HG03354 (cell line): ENCODE data around the gene FAM221B.

ENCODE experiments used
- ATAC-seq: cut with Tn5 transposase; IDR thresholded peaks from one replicate; pipeline ENCODE4 v1.9.1; 2021; ENCODE audit warnings: mild to moderate bottlenecking; ENCODE audit not compliant: unreplicated experiment, poor library complexity, severe bottlenecking

FAM221B gene

GRCh38 chr9:35852267-35852815 lies 23.8 kb upstream of the FAM221B start:
- no peak for ATAC-seq

GRCh38 chr9:35847792-35848572 lies 19.4 kb upstream of the FAM221B start:
- ATAC-seq: peak; percentile 95

DNA sequence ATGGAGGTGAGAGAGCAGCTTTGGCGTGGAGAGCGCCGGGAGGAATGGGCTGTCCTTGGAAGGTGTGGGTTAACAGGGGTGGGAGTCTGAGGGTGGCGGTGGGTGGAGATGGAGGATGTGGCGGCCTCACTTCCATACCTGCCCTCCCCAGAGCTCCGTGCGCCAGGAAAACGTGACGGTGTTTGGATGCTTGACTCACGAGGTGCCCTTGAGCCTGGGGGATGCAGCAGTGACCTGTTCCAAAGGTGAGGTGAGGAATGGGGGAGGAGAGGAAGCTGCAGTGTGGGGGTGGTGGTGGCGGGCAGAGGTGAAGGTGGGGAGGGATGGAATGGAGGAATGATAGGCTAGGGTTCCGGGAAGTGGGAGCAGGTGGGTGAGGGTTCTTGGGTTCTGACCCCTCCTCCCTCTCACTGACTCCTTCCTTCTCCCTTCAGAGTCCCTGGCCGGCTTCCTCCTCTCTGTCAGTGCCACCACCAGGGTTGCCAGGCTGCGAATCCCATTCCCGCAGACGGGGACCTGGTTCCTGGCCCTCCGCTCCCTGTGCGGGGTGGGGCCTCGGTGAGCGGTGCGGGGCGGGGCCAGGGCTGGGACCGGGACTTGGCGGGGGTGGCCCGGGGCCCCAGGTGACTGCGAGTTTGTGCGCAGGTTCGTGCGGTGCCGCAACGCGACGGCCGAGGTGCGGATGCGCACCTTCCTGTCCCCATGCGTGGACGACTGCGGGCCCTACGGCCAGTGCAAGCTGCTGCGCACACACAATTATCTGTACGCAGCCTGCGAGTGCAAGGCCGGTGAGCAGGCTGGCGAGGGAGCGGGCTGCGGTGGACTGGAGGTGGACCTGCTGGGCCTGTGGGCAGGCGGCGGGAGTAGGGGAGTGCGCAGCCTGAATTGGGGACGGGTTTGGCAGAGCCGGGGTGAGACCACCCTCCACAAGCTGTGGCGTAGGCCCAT lies 17.6 kb upstream of the FAM221B start:
- no peak for ATAC-seq

DNA sequence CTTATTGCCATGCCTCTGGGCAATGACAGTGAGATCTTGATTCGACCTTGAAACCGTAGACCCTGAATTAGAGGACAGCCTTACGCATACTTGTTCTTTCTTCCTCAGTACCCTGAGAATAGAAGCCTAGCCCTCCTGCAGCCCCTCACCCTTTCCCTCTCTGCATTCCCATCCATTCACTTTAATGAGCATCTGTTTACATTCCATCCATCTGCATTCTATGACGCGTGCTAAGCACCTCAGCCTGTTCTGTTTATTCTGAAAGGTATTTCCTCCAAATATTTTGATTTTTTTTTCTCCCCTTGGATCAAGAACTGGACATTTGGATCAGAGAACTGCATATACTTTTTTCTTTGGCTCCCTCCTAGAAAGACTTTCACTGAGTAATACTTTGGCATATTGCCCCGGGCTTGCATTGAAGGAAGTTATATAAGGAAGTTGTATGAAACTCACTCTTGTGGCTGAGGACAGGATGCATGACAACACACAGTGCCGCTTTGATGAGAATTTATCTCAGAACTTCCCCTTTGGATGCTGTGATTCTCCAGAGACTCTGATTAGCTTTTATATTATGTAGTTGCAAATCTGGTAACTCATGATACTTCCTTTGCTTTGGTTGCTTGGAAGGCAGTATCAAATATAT lies 16.2 kb upstream of the FAM221B start:
- no peak for ATAC-seq

DNA sequence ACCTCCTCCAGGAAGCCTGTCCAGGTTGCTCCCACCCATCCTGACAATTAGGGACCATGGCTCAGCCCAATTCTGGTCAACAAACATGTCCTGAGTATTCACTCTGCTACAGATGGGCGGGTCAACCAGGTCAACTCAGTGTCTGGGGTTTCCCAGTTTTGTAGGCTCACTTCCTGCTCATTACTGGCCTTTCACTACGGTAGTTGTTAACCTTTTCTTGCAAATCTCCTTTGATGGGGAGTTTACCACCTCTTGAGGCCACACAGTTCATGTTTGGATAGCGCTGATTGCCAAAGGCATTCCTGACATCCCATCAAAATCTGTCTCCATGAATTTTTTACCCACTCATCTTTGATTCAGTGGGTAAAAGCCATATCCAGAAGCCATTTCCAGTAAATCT lies 14.3 kb upstream of the FAM221B start:
- peak; percentile 76 for ATAC-seq

GRCh38 chr9:35842020-35842745 lies 13.7 kb upstream of the FAM221B start:
- ATAC-seq: no peak

DNA sequence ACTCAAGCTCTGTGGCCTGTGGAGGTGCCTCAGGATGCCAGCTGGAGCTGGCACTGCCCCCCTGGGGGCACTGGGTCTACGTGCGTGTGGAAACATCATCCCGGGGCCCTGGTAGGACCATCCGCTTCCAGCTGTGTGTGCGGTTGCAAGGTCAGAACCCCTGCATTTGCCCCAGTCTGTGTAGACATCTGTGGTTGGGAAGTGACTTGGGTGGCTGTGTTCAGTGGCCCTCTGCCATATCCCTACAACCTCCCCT lies 13.0 kb upstream of the FAM221B start:
- ATAC-seq: no peak

DNA sequence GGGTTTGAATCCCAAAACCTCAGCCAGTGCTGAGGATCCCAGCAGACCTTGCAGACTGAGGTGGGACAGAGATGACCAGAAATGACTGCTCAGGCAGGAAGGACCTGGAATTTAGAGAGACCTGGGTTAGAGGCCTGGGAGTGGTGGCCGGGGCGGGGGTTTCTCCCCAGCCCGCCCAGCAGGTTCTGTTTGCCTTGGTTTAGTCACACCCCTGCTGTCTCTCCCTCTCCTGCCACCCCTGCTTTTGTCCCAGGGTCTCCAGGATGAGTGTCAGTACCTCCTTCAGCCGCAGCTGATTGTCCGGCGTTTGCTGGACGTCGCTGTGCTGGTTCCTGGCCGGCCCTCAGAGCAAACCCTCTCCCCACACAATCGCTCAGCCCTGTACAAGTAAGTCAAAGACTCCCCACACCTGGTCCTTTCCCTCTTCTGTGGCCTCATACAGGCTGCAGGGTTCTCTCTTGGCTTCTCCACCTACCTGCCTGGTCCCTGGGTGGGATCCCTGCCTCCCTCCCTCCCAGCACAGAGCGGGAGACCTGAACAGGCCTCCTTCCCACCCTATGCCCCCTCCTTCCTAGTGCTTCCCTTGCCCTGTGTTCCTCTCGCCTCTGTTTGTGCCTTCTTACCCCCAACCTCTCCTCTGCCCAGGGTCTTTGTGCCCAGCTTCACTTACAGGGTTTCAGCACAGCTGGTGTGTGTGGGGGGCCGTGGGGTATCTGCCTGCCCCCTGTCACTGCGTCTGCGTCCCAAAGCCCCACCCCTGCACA lies 12.5 kb upstream of the FAM221B start:
- no peak for ATAC-seq

DNA sequence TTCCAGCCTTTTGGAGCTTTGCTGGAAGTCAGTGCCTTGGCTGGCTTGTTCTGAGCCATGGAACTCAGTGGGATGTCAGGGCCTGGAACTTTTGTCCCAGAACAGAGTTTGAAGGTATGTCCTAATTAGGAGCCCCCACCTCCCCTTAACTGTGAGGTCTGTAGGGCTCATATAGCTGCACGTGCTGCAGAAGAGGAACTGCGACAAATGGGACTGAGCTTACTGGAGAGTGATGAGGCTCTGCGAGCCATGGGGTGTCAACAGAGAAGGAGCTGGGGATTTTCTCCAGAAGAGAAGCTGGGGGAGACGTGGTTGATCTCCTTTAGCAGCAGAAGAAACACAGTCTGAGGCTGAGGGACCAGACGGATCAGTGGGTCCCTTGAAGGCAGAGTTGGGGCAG lies 11.4 kb upstream of the FAM221B start:
- no peak for ATAC-seq

- ATAC-seq: no peak
These were observed 8.1 kb upstream of the FAM221B start for GRCh38 chr9:35836595-35836994.

- no peak for ATAC-seq
These were observed 7.2 kb upstream of the FAM221B start for GRCh38 chr9:35835766-35836165.

GRCh38 chr9:35835216-35835632 lies 6.7 kb upstream of the FAM221B start:
- no peak for ATAC-seq

DNA sequence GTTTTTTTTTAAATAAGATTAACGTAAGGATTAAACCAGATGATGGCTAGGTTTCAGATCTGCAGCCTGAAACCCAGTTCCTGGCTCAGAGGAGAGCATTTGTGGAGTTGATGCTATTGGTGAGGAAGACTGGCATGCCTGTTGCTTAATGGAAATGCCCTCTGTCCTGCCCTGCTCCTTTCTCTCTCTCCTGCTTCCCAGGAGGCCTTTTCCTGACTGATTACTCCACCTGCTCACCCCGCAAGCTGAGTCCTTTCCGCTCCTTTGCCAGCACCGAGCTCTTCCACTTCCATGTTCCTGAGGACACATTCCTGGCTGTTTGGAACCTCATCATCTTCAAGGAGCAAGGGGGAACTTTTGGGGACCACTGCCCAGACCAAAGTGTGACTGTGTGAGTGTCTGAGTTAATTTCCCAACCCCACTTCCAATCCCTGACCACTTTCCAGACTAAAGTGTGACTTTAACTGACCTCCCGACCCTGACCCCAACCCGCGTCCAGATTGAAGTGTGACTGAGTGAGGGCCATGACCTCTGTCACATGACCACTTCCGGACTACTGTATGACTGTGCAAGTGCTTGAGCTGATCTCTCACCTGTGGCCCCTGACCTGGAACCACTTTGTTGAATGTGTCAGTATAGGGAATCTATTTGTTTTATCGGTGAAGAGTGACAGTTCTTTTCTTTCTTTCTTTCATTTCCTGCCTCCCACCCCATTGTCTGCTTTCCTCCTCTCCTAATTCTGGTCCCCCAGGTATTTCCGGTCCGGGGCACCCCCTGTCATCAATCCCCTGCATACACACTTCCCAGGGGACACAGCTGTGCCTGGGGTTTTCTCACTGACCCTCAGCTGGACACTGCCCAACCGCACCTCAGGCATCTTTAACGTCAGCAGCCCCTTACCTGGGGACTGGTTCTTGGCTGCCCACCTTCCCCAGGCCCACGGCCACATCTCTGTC lies 6.0 kb upstream of the FAM221B start:
- ATAC-seq: no peak

GRCh38 chr9:35832814-35833213 lies 4.3 kb upstream of the FAM221B start:
- ATAC-seq: no peak

GRCh38 chr9:35831040-35831439 lies 2.5 kb upstream of the FAM221B start:
- no peak for ATAC-seq

- no peak for ATAC-seq
These were observed 1.2 kb upstream of the FAM221B start for GRCh38 chr9:35829764-35830096.

GRCh38 chr9:35829084-35829763 lies 692 bp upstream of the FAM221B start, which contains the start of gene TMEM8B:
Gene TMEM8B, plus strand, starts transcription at chr9:35829228. Its CDS starts 220 bp downstream, at chr9:35829448.
- peak; percentile 84 for ATAC-seq
